ENCODE data around the gene MAPK6.

DNA sequence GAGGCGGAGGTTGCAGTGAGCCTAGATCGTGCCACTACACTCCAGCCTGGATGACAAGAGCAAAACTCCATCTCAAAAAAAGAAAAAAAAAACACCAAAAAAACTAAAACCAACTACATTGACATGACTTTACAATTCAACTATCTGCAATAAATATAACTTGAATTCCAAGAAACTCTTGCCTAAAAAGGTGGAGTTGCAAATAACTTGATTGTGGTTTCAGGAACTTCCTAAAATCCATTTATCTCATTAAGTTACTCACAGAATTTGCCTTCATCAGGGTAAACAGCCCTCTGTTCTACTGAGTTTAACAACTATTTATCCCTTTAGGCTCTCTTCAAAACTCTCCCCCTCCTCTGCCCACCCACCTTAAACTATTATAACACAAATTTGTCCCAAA, 2.7 kb upstream of the MAPK6 start:
- TF ChIP-seq, protein P1, sequence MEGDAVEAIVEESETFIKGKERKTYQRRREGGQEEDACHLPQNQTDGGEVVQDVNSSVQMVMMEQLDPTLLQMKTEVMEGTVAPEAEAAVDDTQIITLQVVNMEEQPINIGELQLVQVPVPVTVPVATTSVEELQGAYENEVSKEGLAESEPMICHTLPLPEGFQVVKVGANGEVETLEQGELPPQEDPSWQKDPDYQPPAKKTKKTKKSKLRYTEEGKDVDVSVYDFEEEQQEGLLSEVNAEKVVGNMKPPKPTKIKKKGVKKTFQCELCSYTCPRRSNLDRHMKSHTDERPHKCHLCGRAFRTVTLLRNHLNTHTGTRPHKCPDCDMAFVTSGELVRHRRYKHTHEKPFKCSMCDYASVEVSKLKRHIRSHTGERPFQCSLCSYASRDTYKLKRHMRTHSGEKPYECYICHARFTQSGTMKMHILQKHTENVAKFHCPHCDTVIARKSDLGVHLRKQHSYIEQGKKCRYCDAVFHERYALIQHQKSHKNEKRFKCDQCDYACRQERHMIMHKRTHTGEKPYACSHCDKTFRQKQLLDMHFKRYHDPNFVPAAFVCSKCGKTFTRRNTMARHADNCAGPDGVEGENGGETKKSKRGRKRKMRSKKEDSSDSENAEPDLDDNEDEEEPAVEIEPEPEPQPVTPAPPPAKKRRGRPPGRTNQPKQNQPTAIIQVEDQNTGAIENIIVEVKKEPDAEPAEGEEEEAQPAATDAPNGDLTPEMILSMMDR (conservative IDR thresholded peaks at IDR 0.05; ENCODE audit: low read depth, low read length), result no peak
- TF ChIP-seq POLR2A (IDR thresholded peaks at IDR 0.05; ENCODE audit: low read depth, low read length) (no peak), CEBPB (IDR thresholded peaks at IDR 0.05; ENCODE audit: low read depth, low read length) (no peak), RAD21 (IDR thresholded peaks at IDR 0.05; ENCODE audit: low read length) (no peak), BHLHE40 (IDR thresholded peaks at IDR 0.05; ENCODE audit: low read depth, low read length) (no peak), MXI1 (IDR thresholded peaks at IDR 0.05; ENCODE audit: borderline replicate concordance, low read depth, low read length) (no peak), NFE2L2 (IDR thresholded peaks at IDR 0.05; ENCODE audit: low read depth, low read length) (no peak), CHD1 (IDR thresholded peaks at IDR 0.05; ENCODE audit: low read depth, low read length) (no peak), RCOR1 (IDR thresholded peaks at IDR 0.05; ENCODE audit: insufficient replicate concordance, low read length) (no peak), MAFK (IDR thresholded peaks at IDR 0.05; ENCODE audit: low read depth, low read length) (no peak), SMC3 (IDR thresholded peaks at IDR 0.05; ENCODE audit: low read depth, low read length) (no peak), FOS (IDR thresholded peaks at IDR 0.05; ENCODE audit: low read depth, low read length) (no peak)
- TF ChIP-seq, protein P2, sequence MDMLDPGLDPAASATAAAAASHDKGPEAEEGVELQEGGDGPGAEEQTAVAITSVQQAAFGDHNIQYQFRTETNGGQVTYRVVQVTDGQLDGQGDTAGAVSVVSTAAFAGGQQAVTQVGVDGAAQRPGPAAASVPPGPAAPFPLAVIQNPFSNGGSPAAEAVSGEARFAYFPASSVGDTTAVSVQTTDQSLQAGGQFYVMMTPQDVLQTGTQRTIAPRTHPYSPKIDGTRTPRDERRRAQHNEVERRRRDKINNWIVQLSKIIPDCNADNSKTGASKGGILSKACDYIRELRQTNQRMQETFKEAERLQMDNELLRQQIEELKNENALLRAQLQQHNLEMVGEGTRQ (IDR thresholded peaks at IDR 0.05; ENCODE audit: low read depth, low read length), result no peak
- TF ChIP-seq, protein P3, sequence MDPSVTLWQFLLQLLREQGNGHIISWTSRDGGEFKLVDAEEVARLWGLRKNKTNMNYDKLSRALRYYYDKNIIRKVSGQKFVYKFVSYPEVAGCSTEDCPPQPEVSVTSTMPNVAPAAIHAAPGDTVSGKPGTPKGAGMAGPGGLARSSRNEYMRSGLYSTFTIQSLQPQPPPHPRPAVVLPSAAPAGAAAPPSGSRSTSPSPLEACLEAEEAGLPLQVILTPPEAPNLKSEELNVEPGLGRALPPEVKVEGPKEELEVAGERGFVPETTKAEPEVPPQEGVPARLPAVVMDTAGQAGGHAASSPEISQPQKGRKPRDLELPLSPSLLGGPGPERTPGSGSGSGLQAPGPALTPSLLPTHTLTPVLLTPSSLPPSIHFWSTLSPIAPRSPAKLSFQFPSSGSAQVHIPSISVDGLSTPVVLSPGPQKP (IDR thresholded peaks at IDR 0.05; ENCODE audit: borderline replicate concordance, low read depth, low read length), result no peak

All from IMR-90 (cell line).